ENCODE measurements around the gene C3orf33. TPM values are rescaled to one million over a fixed set of nuclear protein-coding genes. Genes with fewer than 3 reads are reported as not detected.

C3orf33 gene
- total and polyA plus RNA-seq, 2 of the 13 experiments (the other 11 are each of a cell fraction or from before 2014, with no cell fraction given): 9.2 to 12.6 TPM

GRCh38 chr3:155744010-155744625, 62.0 kb downstream of the C3orf33 start (continued):
- TF ChIP-seq HIVEP1 (CRISPR knock-in tag; IDR thresholded peaks at IDR 0.05) (no peak), ATF1 (CRISPR knock-in tag; IDR thresholded peaks at IDR 0.05) (no peak), KLF12 (CRISPR knock-in tag; IDR thresholded peaks at IDR 0.05; ENCODE audit: borderline replicate concordance) (no peak), TAF1 (CRISPR knock-in tag; IDR thresholded peaks at IDR 0.05) (peak; percentile 61; the same call in 1 of the 2 replicates), GATAD1 (CRISPR knock-in tag; IDR thresholded peaks at IDR 0.05) (no peak), NFE2L1 (CRISPR knock-in tag; IDR thresholded peaks at IDR 0.05; ENCODE audit: borderline replicate concordance) (no peak), ZSCAN29 (CRISPR knock-in tag; conservative IDR thresholded peaks at IDR 0.05) (no peak), ZNF3 (CRISPR knock-in tag; IDR thresholded peaks at IDR 0.05) (no peak), RFXANK (CRISPR knock-in tag; IDR thresholded peaks at IDR 0.05) (no peak), XBP1 (CRISPR knock-in tag; IDR thresholded peaks at IDR 0.05) (no peak), TOPORS (CRISPR knock-in tag; IDR thresholded peaks at IDR 0.05) (no peak), ZNF232 (CRISPR knock-in tag; IDR thresholded peaks at IDR 0.05; ENCODE audit: borderline replicate concordance) (no peak), MTA1 (CRISPR knock-in tag; IDR thresholded peaks at IDR 0.05; ENCODE audit: borderline replicate concordance) (no peak), SETDB1 (CRISPR knock-in tag; IDR thresholded peaks at IDR 0.05; ENCODE audit: borderline replicate concordance) (no peak), SALL1 (CRISPR knock-in tag; IDR thresholded peaks at IDR 0.05) (peak; percentile 51; the same call in 1 of the 2 replicates), HNF1A (IDR thresholded peaks at IDR 0.05; ENCODE audit: low read depth) (no peak), HNF1A (CRISPR knock-in tag; IDR thresholded peaks at IDR 0.05; ENCODE audit: borderline replicate concordance) (no peak), ZFP36L2 (CRISPR knock-in tag; IDR thresholded peaks at IDR 0.05) (no peak)
- TF ChIP-seq, protein P1, sequence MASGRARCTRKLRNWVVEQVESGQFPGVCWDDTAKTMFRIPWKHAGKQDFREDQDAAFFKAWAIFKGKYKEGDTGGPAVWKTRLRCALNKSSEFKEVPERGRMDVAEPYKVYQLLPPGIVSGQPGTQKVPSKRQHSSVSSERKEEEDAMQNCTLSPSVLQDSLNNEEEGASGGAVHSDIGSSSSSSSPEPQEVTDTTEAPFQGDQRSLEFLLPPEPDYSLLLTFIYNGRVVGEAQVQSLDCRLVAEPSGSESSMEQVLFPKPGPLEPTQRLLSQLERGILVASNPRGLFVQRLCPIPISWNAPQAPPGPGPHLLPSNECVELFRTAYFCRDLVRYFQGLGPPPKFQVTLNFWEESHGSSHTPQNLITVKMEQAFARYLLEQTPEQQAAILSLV (CRISPR knock-in tag; IDR thresholded peaks at IDR 0.05; ENCODE audit: borderline replicate concordance): no peak
- TF ChIP-seq, protein P2, sequence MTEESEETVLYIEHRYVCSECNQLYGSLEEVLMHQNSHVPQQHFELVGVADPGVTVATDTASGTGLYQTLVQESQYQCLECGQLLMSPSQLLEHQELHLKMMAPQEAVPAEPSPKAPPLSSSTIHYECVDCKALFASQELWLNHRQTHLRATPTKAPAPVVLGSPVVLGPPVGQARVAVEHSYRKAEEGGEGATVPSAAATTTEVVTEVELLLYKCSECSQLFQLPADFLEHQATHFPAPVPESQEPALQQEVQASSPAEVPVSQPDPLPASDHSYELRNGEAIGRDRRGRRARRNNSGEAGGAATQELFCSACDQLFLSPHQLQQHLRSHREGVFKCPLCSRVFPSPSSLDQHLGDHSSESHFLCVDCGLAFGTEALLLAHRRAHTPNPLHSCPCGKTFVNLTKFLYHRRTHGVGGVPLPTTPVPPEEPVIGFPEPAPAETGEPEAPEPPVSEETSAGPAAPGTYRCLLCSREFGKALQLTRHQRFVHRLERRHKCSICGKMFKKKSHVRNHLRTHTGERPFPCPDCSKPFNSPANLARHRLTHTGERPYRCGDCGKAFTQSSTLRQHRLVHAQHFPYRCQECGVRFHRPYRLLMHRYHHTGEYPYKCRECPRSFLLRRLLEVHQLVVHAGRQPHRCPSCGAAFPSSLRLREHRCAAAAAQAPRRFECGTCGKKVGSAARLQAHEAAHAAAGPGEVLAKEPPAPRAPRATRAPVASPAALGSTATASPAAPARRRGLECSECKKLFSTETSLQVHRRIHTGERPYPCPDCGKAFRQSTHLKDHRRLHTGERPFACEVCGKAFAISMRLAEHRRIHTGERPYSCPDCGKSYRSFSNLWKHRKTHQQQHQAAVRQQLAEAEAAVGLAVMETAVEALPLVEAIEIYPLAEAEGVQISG (CRISPR knock-in tag; IDR thresholded peaks at IDR 0.05): peak; percentile 17; the same call in 1 of the 2 replicates
- TF ChIP-seq, protein P3, sequence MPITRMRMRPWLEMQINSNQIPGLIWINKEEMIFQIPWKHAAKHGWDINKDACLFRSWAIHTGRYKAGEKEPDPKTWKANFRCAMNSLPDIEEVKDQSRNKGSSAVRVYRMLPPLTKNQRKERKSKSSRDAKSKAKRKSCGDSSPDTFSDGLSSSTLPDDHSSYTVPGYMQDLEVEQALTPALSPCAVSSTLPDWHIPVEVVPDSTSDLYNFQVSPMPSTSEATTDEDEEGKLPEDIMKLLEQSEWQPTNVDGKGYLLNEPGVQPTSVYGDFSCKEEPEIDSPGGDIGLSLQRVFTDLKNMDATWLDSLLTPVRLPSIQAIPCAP (CRISPR knock-in tag; IDR thresholded peaks at IDR 0.05; ENCODE audit: low read depth): no peak

Measured in HepG2 (cell line).